K562 (cell line): ENCODE data around the gene LY6G6F. TPM values are rescaled to one million over a fixed set of nuclear protein-coding genes. Genes with fewer than 3 reads are reported as not detected.

Source experiments
- ASH1L ChIP-seq: fragments of 450-650 bp; IDR thresholded peaks from 2 replicates; pipeline ENCODE4 v1.6.1; 2018; ENCODE audit warnings: borderline replicate concordance, mild to moderate bottlenecking, low read depth; ENCODE audit not compliant: partially characterized antibody
- BRF1 ChIP-seq: IDR thresholded peaks from 3 replicates; pipeline ENCODE4 v1.6.1; 2011; ENCODE audit warnings: borderline replicate concordance, mild to moderate bottlenecking; ENCODE audit not compliant: insufficient read length; ENCODE audit errors: extremely low read depth
- ERF ChIP-seq: fragments of 450-650 bp; formaldehyde crosslinking; IDR thresholded peaks from 2 replicates; pipeline ENCODE4 v1.4.0; 2020; ENCODE audit warnings: mild to moderate bottlenecking, mixed read lengths
- ETS2 ChIP-seq: IDR thresholded peaks from 2 replicates; pipeline ENCODE4 v1.6.1; 2016; ENCODE audit warnings: borderline replicate concordance, missing genetic modification characterization, mild to moderate bottlenecking, moderate library complexity, missing compliant biosample characterization; ENCODE audit not compliant: poor library complexity, severe bottlenecking
- HMG20B ChIP-seq: fragments of 250-450 bp; sonication (Bioruptor Pico); IDR thresholded peaks from 2 replicates; pipeline ENCODE4 v1.5.0; 2021; ENCODE audit warnings: mild to moderate bottlenecking
- HNRNPL ChIP-seq: fragments of 200-400 bp; formaldehyde crosslinking; IDR thresholded peaks from 2 replicates; pipeline ENCODE4 v1.6.1; 2017; ENCODE audit warnings: low read depth, mild to moderate bottlenecking, low read length
- MAZ ChIP-seq, 2 experiments: fragments of 450-650 bp in 1 of 2; sonication (generic) in 1 of 2; formaldehyde crosslinking; IDR thresholded peaks in 1 of 2; conservative IDR thresholded peaks in 1 of 2; 2 replicates each; pipeline versions ENCODE4 v1.4.0 to v1.5.0; 2020; ENCODE audit warnings: mild to moderate bottlenecking in 1 of 2, missing genetic modification reagents in 1 of 2
- MED1 ChIP-seq: sonication (generic); formaldehyde crosslinking; IDR thresholded peaks from 2 replicates; pipeline ENCODE4 v1.8.1; 2023; ENCODE audit warnings: missing genetic modification reagents, borderline replicate concordance
- POLR2G ChIP-seq: fragments of 200-400 bp; formaldehyde crosslinking; IDR thresholded peaks from 2 replicates; pipeline ENCODE4 v1.6.1; 2017; ENCODE audit warnings: low read depth, mild to moderate bottlenecking, antibody characterized with exemption, low read length, moderate library complexity
- POU5F1 ChIP-seq: fragments of 150-350 bp; IDR thresholded peaks from 2 replicates; pipeline ENCODE4 v1.6.1; 2014; ENCODE audit warnings: borderline replicate concordance, low read length, low read depth, mild to moderate bottlenecking; ENCODE audit not compliant: partially characterized antibody
- PTRF ChIP-seq: fragments of 450-650 bp; IDR thresholded peaks from 2 replicates; pipeline ENCODE4 v1.6.1; 2016; ENCODE audit warnings: mild to moderate bottlenecking, missing genetic modification characterization, missing compliant biosample characterization
- RBM15 ChIP-seq: fragments of 200-400 bp; formaldehyde crosslinking; IDR thresholded peaks from 2 replicates; pipeline ENCODE4 v1.6.1; 2018; ENCODE audit warnings: mild to moderate bottlenecking, low read length, moderate library complexity; ENCODE audit not compliant: insufficient read depth
- SAFB ChIP-seq: fragments of 200-400 bp; formaldehyde crosslinking; IDR thresholded peaks from 2 replicates; pipeline ENCODE4 v1.6.1; 2017; ENCODE audit warnings: low read depth, low read length, borderline replicate concordance
- SPI1 ChIP-seq: IDR thresholded peaks from 2 replicates; pipeline ENCODE4 v1.6.1; 2011; ENCODE audit warnings: low read depth, low read length, control low read depth, borderline replicate concordance
- SRSF9 ChIP-seq: fragments of 200-400 bp; formaldehyde crosslinking; IDR thresholded peaks from 2 replicates; pipeline ENCODE4 v1.6.1; 2017; ENCODE audit warnings: low read depth, low read length, borderline replicate concordance
- TAF15 ChIP-seq: fragments of 200-400 bp; formaldehyde crosslinking; IDR thresholded peaks from 2 replicates; pipeline ENCODE4 v1.6.1; 2017; ENCODE audit warnings: mild to moderate bottlenecking, low read depth, low read length, moderate library complexity
- TAF7 ChIP-seq: fragments of 450-650 bp; IDR thresholded peaks from 2 replicates; pipeline ENCODE4 v1.6.1; 2016; ENCODE audit warnings: missing genetic modification characterization, missing compliant biosample characterization
- TFAP4 ChIP-seq: sonication (generic); formaldehyde crosslinking; IDR thresholded peaks from 2 replicates; pipeline ENCODE4 v1.8.0; 2022; ENCODE audit warnings: missing genetic modification reagents, mild to moderate bottlenecking, moderate library complexity, borderline replicate concordance
- TFE3 ChIP-seq: fragments of 450-650 bp; formaldehyde crosslinking; IDR thresholded peaks from 2 replicates; pipeline ENCODE4 v1.4.0; 2020; ENCODE audit warnings: mild to moderate bottlenecking, mixed read lengths
- ZC3H11A ChIP-seq: IDR thresholded peaks from 2 replicates; pipeline ENCODE4 v1.6.1; 2012; ENCODE audit warnings: low read depth, low read length, improper control_type of control experiment
- ZNF217 ChIP-seq: sonication (generic); formaldehyde crosslinking; IDR thresholded peaks from 2 replicates; pipeline ENCODE4 v1.8.0; 2022; ENCODE audit warnings: mild to moderate bottlenecking, missing genetic modification reagents
- ZNF23 ChIP-seq: fragments of 250-450 bp; sonication (Bioruptor Pico); IDR thresholded peaks from 2 replicates; pipeline ENCODE4 v1.4.0; 2020; ENCODE audit warnings: mild to moderate bottlenecking
- ZNF347 ChIP-seq: fragments of 450-650 bp; formaldehyde crosslinking; IDR thresholded peaks from 2 replicates; pipeline ENCODE4 v1.4.0; 2020; ENCODE audit warnings: low read depth, mild to moderate bottlenecking, moderate library complexity
- ZNF583 ChIP-seq: fragments of 250-450 bp; sonication (Bioruptor Pico); IDR thresholded peaks from 2 replicates; pipeline ENCODE4 v1.4.0; 2020
- polyA plus RNA-seq, 8 experiments: library from polyadenylated mRNA; depleted of rRNA in 4 of 8; stranded (reverse) in 5 of 8; unstranded in 3 of 8; fragments of >200 nt; fragmentation: Nextera tagmentation in 2 of 8; fragmentation: Illumina TruSeq in 1 of 8; extraction: Ambion mirVana in 2 of 8; extraction: Trizol in 1 of 8; gene quantifications; 2 replicates each; pipeline versions ENCODE4 v1.2.1 to v1.2.3, GENCODE V29; 2011 to 2014; ENCODE audit warnings: inconsistent platforms in 1 of 8, missing spikeins in 1 of 8
- total RNA-seq, 7 experiments: library from RNA; depleted of rRNA in 6 of 7; stranded (reverse); fragments of >200 nt in 6 of 7; fragmentation: Illumina TruSeq in 2 of 7; extraction: Trizol in 2 of 7; gene quantifications; 2 replicates each; pipeline versions ENCODE4 v1.2.1 to v1.2.3, GENCODE V29; 2011 to 2021; ENCODE audit warnings: low replicate concordance in 1 of 7
- TF ChIP-seq, protein P1 (sequence below): fragments of 250-450 bp; sonication (Bioruptor Pico); IDR thresholded peaks from 2 replicates; pipeline ENCODE4 v1.9.0; 2021; ENCODE audit warnings: mild to moderate bottlenecking

LY6G6F gene
- total and polyA plus RNA-seq, 9 of the 15 experiments (the other 6 are each of a cell fraction or from before 2014, with no cell fraction given) = 0.14 to 0.50 (median 0.28) TPM; not detected in 2

DNA sequence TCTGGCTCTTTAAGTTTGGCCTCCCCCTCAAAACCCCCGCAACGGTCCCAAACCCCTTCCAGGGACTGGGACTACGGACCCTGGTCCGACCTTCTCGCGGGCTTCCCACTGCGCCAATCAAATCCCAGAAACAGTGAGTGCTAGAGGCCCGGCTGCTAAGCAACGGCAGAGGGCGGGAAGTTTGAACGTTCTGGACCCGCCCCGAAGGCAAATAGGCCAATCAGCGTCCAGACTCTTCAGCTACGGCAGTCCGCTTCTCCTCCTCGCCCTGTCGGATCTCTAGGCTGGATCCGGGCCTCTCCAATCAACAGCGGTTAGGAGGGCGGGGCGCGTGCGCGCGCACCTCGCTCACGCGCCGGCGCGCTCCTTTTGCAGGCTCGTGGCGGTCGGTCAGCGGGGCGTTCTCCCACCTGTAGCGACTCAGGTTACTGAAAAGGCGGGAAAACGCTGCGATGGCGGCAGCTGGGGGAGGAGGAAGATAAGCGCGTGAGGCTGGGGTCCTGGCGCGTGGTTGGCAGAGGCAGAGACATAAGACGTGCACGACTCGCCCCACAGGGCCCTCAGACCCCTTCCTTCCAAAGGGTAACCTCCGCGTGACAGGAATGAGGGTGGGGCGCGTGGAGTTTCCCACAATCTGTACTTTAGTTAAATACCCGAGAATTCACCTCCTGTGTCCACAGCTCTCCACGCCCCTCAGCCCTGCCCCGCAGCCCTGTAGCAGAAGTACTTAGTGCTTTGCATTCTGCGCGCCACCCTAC is 33.2 kb downstream of the LY6G6F start, which contains the start of gene MSH5 (continued):
- TF ChIP-seq TFAP4 (CRISPR knock-in tag) (no peak), MED1 (no peak), TAF7 (tag) (peak; percentile 96), HMG20B (no peak), POU5F1 (no peak), ERF (CRISPR knock-in tag) (peak; percentile 90), POLR2G (peak; percentile 97), ZNF23 (CRISPR knock-in tag) (no peak; the same call in 1 of the 2 replicates), ZNF583 (CRISPR knock-in tag) (peak; percentile 80; the same call in 1 of the 2 replicates), RBM15 (no peak), SRSF9 (no peak), TAF15 (no peak), ETS2 (tag) (no peak), TFE3 (CRISPR knock-in tag) (peak; percentile 32; the same call in 1 of the 2 replicates), ASH1L (no peak), SAFB (peak; percentile 39; the same call in 1 of the 2 replicates), MAZ (CRISPR knock-in tag; conservative IDR thresholded peaks at IDR 0.05 in 1 of 2, IDR thresholded peaks at IDR 0.05 in 1 of 2) (peak; percentile 64 to 72), BRF1 (no peak), HNRNPL (no peak), SPI1 (peak; percentile 11; the same call in 1 of the 2 replicates), ZC3H11A (peak; percentile 77; the same call in 1 of the 2 replicates), ZNF347 (CRISPR knock-in tag) (no peak), ZNF217 (no peak), PTRF (tag) (no peak)
- TF ChIP-seq, protein P1, sequence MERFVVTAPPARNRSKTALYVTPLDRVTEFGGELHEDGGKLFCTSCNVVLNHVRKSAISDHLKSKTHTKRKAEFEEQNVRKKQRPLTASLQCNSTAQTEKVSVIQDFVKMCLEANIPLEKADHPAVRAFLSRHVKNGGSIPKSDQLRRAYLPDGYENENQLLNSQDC (CRISPR knock-in tag) = no peak
